Measurements from ENCODE around the gene TIMELESS. TPM values are rescaled to one million over a fixed set of nuclear protein-coding genes. Genes with fewer than 3 reads are reported as not detected.

The TIMELESS gene
- total and polyA plus RNA-seq, 4 donors: 7.3 to 11.2 (median 9.0) TPM

DNA sequence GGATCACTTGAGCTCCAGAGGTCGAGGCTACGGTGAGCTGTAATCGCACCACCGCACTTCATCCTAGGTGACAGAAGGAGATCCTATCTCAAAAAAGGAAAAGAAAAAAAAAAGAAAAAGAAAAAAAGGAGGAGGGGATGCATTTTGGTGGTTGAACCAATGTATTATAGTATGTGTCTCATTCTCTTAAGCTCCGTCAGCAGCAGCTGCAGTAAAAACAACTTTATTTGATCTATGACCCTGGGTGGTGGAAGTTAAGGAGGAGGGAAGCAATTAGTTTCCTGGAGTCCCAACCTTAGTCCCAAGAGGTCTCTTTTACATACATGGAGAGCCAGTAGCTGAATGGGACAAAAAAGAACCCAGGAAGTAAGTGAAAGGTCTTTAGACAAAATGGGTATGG, 59.8 kb downstream of the TIMELESS start:
- peak in 1 of 3 donors; percentile 9 for DNase-seq
- Histone ChIP-seq H3K9me3 (ENCODE audit: control insufficient read depth in 4 of 4, insufficient read depth in 3 of 4, low read length in 3 of 4) (no peaks in the 10 kb centered on the region), H3K4me1 (ENCODE audit: control insufficient read depth in 5 of 5, insufficient read depth in 5 of 5, low read length in 5 of 5) (peaks cover 0 to 9% (median 0%) of the 10 kb centered on the region in 5 donors), H3K4me3 (no peak overlapping the region), H3K36me3 (ENCODE audit: control insufficient read depth in 4 of 4, insufficient read depth in 4 of 4, low read length in 4 of 4) (no peaks in the 10 kb centered on the region), H3K27me3 (ENCODE audit: control insufficient read depth in 3 of 3, insufficient read depth in 3 of 3, low read length in 2 of 3) (no peaks in the 10 kb centered on the region), H3K27ac (ENCODE audit: low read depth in 1 of 2, low read length in 1 of 2) (no peak overlapping the region), H3K9ac (ENCODE audit: insufficient read depth in 1 of 2, low read length in 2 of 2) (no peak overlapping the region)
- no peak for ATAC-seq (ENCODE audit: insufficient read depth, low FRiP score)
- TF ChIP-seq, protein P1, sequence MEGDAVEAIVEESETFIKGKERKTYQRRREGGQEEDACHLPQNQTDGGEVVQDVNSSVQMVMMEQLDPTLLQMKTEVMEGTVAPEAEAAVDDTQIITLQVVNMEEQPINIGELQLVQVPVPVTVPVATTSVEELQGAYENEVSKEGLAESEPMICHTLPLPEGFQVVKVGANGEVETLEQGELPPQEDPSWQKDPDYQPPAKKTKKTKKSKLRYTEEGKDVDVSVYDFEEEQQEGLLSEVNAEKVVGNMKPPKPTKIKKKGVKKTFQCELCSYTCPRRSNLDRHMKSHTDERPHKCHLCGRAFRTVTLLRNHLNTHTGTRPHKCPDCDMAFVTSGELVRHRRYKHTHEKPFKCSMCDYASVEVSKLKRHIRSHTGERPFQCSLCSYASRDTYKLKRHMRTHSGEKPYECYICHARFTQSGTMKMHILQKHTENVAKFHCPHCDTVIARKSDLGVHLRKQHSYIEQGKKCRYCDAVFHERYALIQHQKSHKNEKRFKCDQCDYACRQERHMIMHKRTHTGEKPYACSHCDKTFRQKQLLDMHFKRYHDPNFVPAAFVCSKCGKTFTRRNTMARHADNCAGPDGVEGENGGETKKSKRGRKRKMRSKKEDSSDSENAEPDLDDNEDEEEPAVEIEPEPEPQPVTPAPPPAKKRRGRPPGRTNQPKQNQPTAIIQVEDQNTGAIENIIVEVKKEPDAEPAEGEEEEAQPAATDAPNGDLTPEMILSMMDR (IDR thresholded peaks at IDR 0.05; ENCODE audit: control extremely low read depth, extremely low read depth): no peak
- 82 to 88% methylated on average over 5 of the region's 5 CpGs for WGBS, 2 donors

GRCh38 chr12:56387152-56387736, 62.0 kb downstream of the TIMELESS start:
- no peaks in the 10 kb centered on the region for H3K9me3 ChIP-seq (ENCODE audit: control insufficient read depth in 4 of 4, insufficient read depth in 3 of 4, low read length in 3 of 4)
- no peak overlapping the region for H3K9ac ChIP-seq (ENCODE audit: insufficient read depth in 1 of 2, low read length in 2 of 2)
- no peaks in the 10 kb centered on the region for H3K27me3 ChIP-seq (ENCODE audit: control insufficient read depth in 3 of 3, insufficient read depth in 3 of 3, low read length in 2 of 3)
- no peak overlapping the region for H3K27ac ChIP-seq (ENCODE audit: low read depth in 1 of 2, low read length in 1 of 2)
- WGBS, 2 donors: 54 to 67% methylated on average over 7 of the region's 7 CpGs
- TF ChIP-seq, protein P1 (IDR thresholded peaks at IDR 0.05; ENCODE audit: control extremely low read depth, extremely low read depth): no peak
- H3K4me1 ChIP-seq (ENCODE audit: control insufficient read depth in 5 of 5, insufficient read depth in 5 of 5, low read length in 5 of 5): peaks cover 0 to 9% (median 0%) of the 10 kb centered on the region in 5 donors
- ATAC-seq (ENCODE audit: insufficient read depth, low FRiP score): no peak
- peak; percentile 15 to 62 (median 36) for DNase-seq
- H3K36me3 ChIP-seq (ENCODE audit: control insufficient read depth in 4 of 4, insufficient read depth in 4 of 4, low read length in 4 of 4): no peaks in the 10 kb centered on the region
- no peak overlapping the region for H3K4me3 ChIP-seq

GRCh38 chr12:56385873-56386272, 63.4 kb downstream of the TIMELESS start:
- Histone ChIP-seq H3K4me1 (ENCODE audit: control insufficient read depth in 5 of 5, insufficient read depth in 5 of 5, low read length in 5 of 5) (peaks cover 0 to 9% (median 0%) of the 10 kb centered on the region in 5 donors), H3K27me3 (ENCODE audit: control insufficient read depth in 3 of 3, insufficient read depth in 3 of 3, low read length in 2 of 3) (no peaks in the 10 kb centered on the region), H3K4me3 (no peak overlapping the region), H3K9ac (ENCODE audit: insufficient read depth in 1 of 2, low read length in 2 of 2) (no peak overlapping the region), H3K36me3 (ENCODE audit: control insufficient read depth in 4 of 4, insufficient read depth in 4 of 4, low read length in 4 of 4) (no peaks in the 10 kb centered on the region), H3K27ac (ENCODE audit: low read depth in 1 of 2, low read length in 1 of 2) (no peak overlapping the region), H3K9me3 (ENCODE audit: control insufficient read depth in 4 of 4, insufficient read depth in 3 of 4, low read length in 3 of 4) (no peaks in the 10 kb centered on the region)
- DNase-seq (no peak), ATAC-seq (ENCODE audit: insufficient read depth, low FRiP score) (no peak)
- TF ChIP-seq, protein P1 (IDR thresholded peaks at IDR 0.05; ENCODE audit: control extremely low read depth, extremely low read depth): no peak
- WGBS, 2 donors: 94 to 96% methylated on average over 1 of the region's 1 CpG

DNA sequence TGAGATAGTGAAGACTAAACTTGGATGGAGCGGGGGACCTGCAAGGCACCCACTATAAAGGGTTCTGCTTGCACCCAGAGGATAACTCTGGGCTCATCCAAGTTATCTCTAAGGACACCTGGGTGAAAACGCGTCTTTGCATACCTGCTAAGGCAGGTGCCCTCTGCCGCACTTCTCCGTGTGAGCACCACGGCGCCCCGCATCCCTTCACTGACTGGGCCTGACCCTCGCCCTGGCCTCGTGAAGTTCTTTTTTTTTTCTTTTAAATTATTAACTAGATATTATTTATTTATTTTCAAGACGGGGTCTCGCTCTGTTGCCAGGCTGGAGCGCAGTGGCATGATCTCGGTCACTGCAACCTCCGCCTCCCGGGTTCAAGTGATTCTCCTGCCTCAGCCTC, 66.6 kb downstream of the TIMELESS start:
- Histone ChIP-seq H3K4me1 (ENCODE audit: control insufficient read depth in 5 of 5, insufficient read depth in 5 of 5, low read length in 5 of 5) (peaks cover 0 to 8% (median 0%) of the 10 kb centered on the region in 5 donors), H3K9ac (ENCODE audit: insufficient read depth in 1 of 2, low read length in 2 of 2) (no peak overlapping the region), H3K36me3 (ENCODE audit: control insufficient read depth in 4 of 4, insufficient read depth in 4 of 4, low read length in 4 of 4) (no peaks in the 10 kb centered on the region), H3K9me3 (ENCODE audit: control insufficient read depth in 4 of 4, insufficient read depth in 3 of 4, low read length in 3 of 4) (no peaks in the 10 kb centered on the region), H3K4me3 (no peak overlapping the region), H3K27me3 (ENCODE audit: control insufficient read depth in 3 of 3, insufficient read depth in 3 of 3, low read length in 2 of 3) (no peaks in the 10 kb centered on the region), H3K27ac (ENCODE audit: low read depth in 1 of 2, low read length in 1 of 2) (no peak overlapping the region)
- TF ChIP-seq, protein P1 (IDR thresholded peaks at IDR 0.05; ENCODE audit: control extremely low read depth, extremely low read depth): no peak
- no peak for ATAC-seq (ENCODE audit: insufficient read depth, low FRiP score)
- no peak for DNase-seq
- WGBS, 2 donors: 95 to 97% methylated on average over 16 of the region's 16 CpGs
